ENCODE data around the gene TFAP2E. TPM values are rescaled to one million over a fixed set of nuclear protein-coding genes. Genes with fewer than 3 reads are reported as not detected.

TFAP2E gene
- total RNA-seq, 2 experiments from 2014 or later, result 0.53 to 0.58 TPM

Other genes with a start within 250 kb of the TFAP2E start
- 10 to 100 TPM; 26.5 to 28.1 TPM for gene KIAA0319L, start 15.9 kb upstream of the TFAP2E start, total RNA-seq
- gene NCDN, start 15.5 kb upstream of the TFAP2E start, total RNA-seq, result 10 to 100 TPM; 21.1 to 23.4 TPM
- 100 to 1,000 TPM in 1 of 2 experiments, 10 to 100 TPM in 1; 97.1 to 125 TPM for gene PSMB2, start 68.2 kb downstream of the TFAP2E start, total RNA-seq
- 10 to 100 TPM in 1 of 2 experiments, 1 to 10 TPM in 1; 7.4 to 10.9 TPM for gene C1orf216, start 145.6 kb downstream of the TFAP2E start, total RNA-seq
- 10 to 100 TPM; 45.7 to 57.8 TPM for gene CLSPN, start 196.7 kb downstream of the TFAP2E start, total RNA-seq
- 10 to 100 TPM in 1 of 2 experiments, 1 to 10 TPM in 1; 4.1 to 10.1 TPM for gene AGO4, start 234.7 kb downstream of the TFAP2E start, total RNA-seq

All from activated CD4-positive, alpha-beta T cell treated with anti-CD3 and anti-CD28 coated beads for 36 hours (primary cell).